ENCODE measurements around the gene SPEM2. TPM values are rescaled to one million over a fixed set of nuclear protein-coding genes. Genes with fewer than 3 reads are reported as not detected.

The SPEM2 gene
- total RNA-seq, 1 donor from 2014 or later = not detected

- no peak for DNase-seq (ENCODE audit: low read depth, low spot score)
- no peaks in the 10 kb centered on the region for H3K36me3 Mint-ChIP-seq (ENCODE audit: low read depth)
- peak overlapping the region; percentile 2 for H3K27ac Mint-ChIP-seq (ENCODE audit: unreplicated experiment)
- peak overlapping the region; percentile 94 for H3K4me3 Mint-ChIP-seq
- no peak for TF ChIP-seq CTCF (conservative IDR thresholded peaks at IDR 0.05)
- H3K4me1 Mint-ChIP-seq = peaks cover 39% of the 10 kb centered on the region
- H3K27me3 Mint-ChIP-seq (ENCODE audit: low read depth) = no peaks in the 10 kb centered on the region
- no peaks in the 10 kb centered on the region for H3K9me3 Mint-ChIP-seq
Measured at GRCh38 chr17:7476494-7476893, 51.1 kb downstream of the SPEM2 start.

- no peak for TF ChIP-seq CTCF (conservative IDR thresholded peaks at IDR 0.05)
- Mint-ChIP-seq H3K4me3 (peak overlapping the region; percentile 94), H3K4me1 (peaks cover 44% of the 10 kb centered on the region), H3K9me3 (no peaks in the 10 kb centered on the region), H3K27me3 (ENCODE audit: low read depth) (no peaks in the 10 kb centered on the region), H3K27ac (ENCODE audit: unreplicated experiment) (no peak overlapping the region), H3K36me3 (ENCODE audit: low read depth) (no peaks in the 10 kb centered on the region)
- no peak for DNase-seq (ENCODE audit: low read depth, low spot score)
Measured at GRCh38 chr17:7476951-7477350, 51.5 kb downstream of the SPEM2 start.

Other genes with a start within 250 kb of the SPEM2 start
- gene ASGR1, start 246.2 kb upstream of the SPEM2 start, total RNA-seq = 9.6 and 11.2 TPM in 2 replicates
- 49.4 and 51.4 TPM in 2 replicates for gene DLG4, start 205.8 kb upstream of the SPEM2 start, total RNA-seq
- 215 and 220 TPM in 2 replicates for gene ACADVL, start 205.7 kb upstream of the SPEM2 start, total RNA-seq
- gene DVL2, start 191.1 kb upstream of the SPEM2 start, total RNA-seq = 130 and 140 TPM in 2 replicates
- gene PHF23, start 186.2 kb upstream of the SPEM2 start, total RNA-seq = 72.7 and 75.2 TPM in 2 replicates
- 470 and 479 TPM in 2 replicates for gene GABARAP, start 183.2 kb upstream of the SPEM2 start, total RNA-seq
- gene CTDNEP1, start 173.9 kb upstream of the SPEM2 start, total RNA-seq = 179 and 182 TPM in 2 replicates
- 74.4 and 77.4 TPM in 2 replicates for gene ELP5, start 173.4 kb upstream of the SPEM2 start, total RNA-seq
- not detected in 2 replicates for gene CLDN7, start 163.1 kb upstream of the SPEM2 start, total RNA-seq
- gene SLC2A4, start 143.9 kb upstream of the SPEM2 start, total RNA-seq = 5.8 and 6.1 TPM in 2 replicates
- 0.54 and 0.96 TPM in 2 replicates for gene YBX2, start 131.0 kb upstream of the SPEM2 start, total RNA-seq
- 725 and 743 TPM in 2 replicates for gene EIF5A, start 118.0 kb upstream of the SPEM2 start, total RNA-seq
- 84.2 and 89.9 TPM in 2 replicates for gene GPS2, start 110.3 kb upstream of the SPEM2 start, total RNA-seq
- gene NEURL4, start 96.3 kb upstream of the SPEM2 start, total RNA-seq = 65.6 and 69.5 TPM in 2 replicates
- gene ACAP1, start 89.1 kb upstream of the SPEM2 start, total RNA-seq = 1.2 and 1.3 TPM in 2 replicates
- 7.9 and 8.0 TPM in 2 replicates for gene KCTD11, start 73.5 kb upstream of the SPEM2 start, total RNA-seq
- gene TMEM95, start 70.5 kb upstream of the SPEM2 start, total RNA-seq = not detected in 2 replicates
- gene TNK1, start 44.5 kb upstream of the SPEM2 start, total RNA-seq = 0.21 and 0.43 TPM in 2 replicates
- gene PLSCR3, start 31.1 kb upstream of the SPEM2 start, total RNA-seq = 21.9 and 25.7 TPM in 2 replicates
- 71.5 and 71.6 TPM in 2 replicates for gene TMEM256, start 21.5 kb upstream of the SPEM2 start, total RNA-seq
- 104 and 106 TPM in 2 replicates for gene NLGN2, start 17.8 kb upstream of the SPEM2 start, total RNA-seq
- 0.26 and 0.93 TPM in 2 replicates for gene SPEM1, start 5.3 kb upstream of the SPEM2 start, total RNA-seq
- gene SPEM3, start 3.2 kb downstream of the SPEM2 start, total RNA-seq = not detected in 2 replicates
- 1.1 and 1.3 TPM in 2 replicates for gene TMEM102, start 9.8 kb downstream of the SPEM2 start, total RNA-seq
- 6.0 and 6.5 TPM in 2 replicates for gene FGF11, start 13.9 kb downstream of the SPEM2 start, total RNA-seq
- 9.7 and 9.9 TPM in 2 replicates for gene CHRNB1, start 19.4 kb downstream of the SPEM2 start, total RNA-seq
- 13.6 and 14.3 TPM in 2 replicates for gene ZBTB4, start 54.0 kb downstream of the SPEM2 start, total RNA-seq
- not detected in 2 replicates for gene SLC35G6, start 55.8 kb downstream of the SPEM2 start, total RNA-seq
- 181 and 183 TPM in 2 replicates for gene POLR2A, start 58.8 kb downstream of the SPEM2 start, total RNA-seq
- 4.1 and 5.4 TPM in 2 replicates for gene TNFSF12, start 123.4 kb downstream of the SPEM2 start, total RNA-seq
- 0.45 and 0.86 TPM in 2 replicates for gene TNFSF13, start 133.1 kb downstream of the SPEM2 start, total RNA-seq
- 83.7 and 85.7 TPM in 2 replicates for gene SENP3, start 136.3 kb downstream of the SPEM2 start, total RNA-seq
- 0.49 and 1.6 TPM in 2 replicates for gene CD68, start 154.0 kb downstream of the SPEM2 start, total RNA-seq
- 74.4 and 83.7 TPM in 2 replicates for gene MPDU1, start 158.2 kb downstream of the SPEM2 start, total RNA-seq
- gene SOX15, start 164.5 kb downstream of the SPEM2 start, total RNA-seq = 0.65 and 0.84 TPM in 2 replicates
- 51.9 and 53.8 TPM in 2 replicates for gene FXR2, start 189.3 kb downstream of the SPEM2 start, total RNA-seq
- 76.3 and 89.1 TPM in 2 replicates for gene SAT2, start 202.2 kb downstream of the SPEM2 start, total RNA-seq
- gene SHBG, start 204.5 kb downstream of the SPEM2 start, total RNA-seq = 2.3 and 2.5 TPM in 2 replicates
- 12.1 and 14.3 TPM in 2 replicates for gene ATP1B2, start 225.3 kb downstream of the SPEM2 start, total RNA-seq